Ishikawa (cell line): Measurements from ENCODE around the gene KCNK17.

Experiments
- CEBPB ChIP-seq: IDR thresholded peaks from 2 replicates; pipeline ENCODE4 v1.6.1; 2012
- CREB1 ChIP-seq: IDR thresholded peaks from 2 replicates; pipeline ENCODE4 v1.6.1; 2012; ENCODE audit warnings: low read depth
- EGR1 ChIP-seq: IDR thresholded peaks from 2 replicates; pipeline ENCODE4 v1.6.1; 2012
- EP300 ChIP-seq: IDR thresholded peaks from 2 replicates; pipeline ENCODE4 v1.6.1; 2012; ENCODE audit warnings: borderline replicate concordance
- FOXM1 ChIP-seq: IDR thresholded peaks from 2 replicates; pipeline ENCODE4 v1.6.1; 2012; ENCODE audit warnings: low read depth, borderline replicate concordance
- NFIC ChIP-seq: IDR thresholded peaks from 2 replicates; pipeline ENCODE4 v1.6.1; 2012
- RAD21 ChIP-seq: IDR thresholded peaks from 2 replicates; pipeline ENCODE4 v1.6.1; 2012; ENCODE audit warnings: low read depth
- TAF1 ChIP-seq: IDR thresholded peaks from 2 replicates; pipeline ENCODE4 v1.6.1; 2012; ENCODE audit warnings: low read depth, mild to moderate bottlenecking
- TCF12 ChIP-seq: IDR thresholded peaks from 2 replicates; pipeline ENCODE4 v1.6.1; 2012; ENCODE audit warnings: low read depth
- TEAD4 ChIP-seq: IDR thresholded peaks from 2 replicates; pipeline ENCODE4 v1.6.1; 2012
- YY1 ChIP-seq: IDR thresholded peaks from 2 replicates; pipeline ENCODE4 v1.6.1; 2012; ENCODE audit warnings: low read depth
- ZBTB7A ChIP-seq: IDR thresholded peaks from 2 replicates; pipeline ENCODE4 v1.6.1; 2012; ENCODE audit warnings: low read depth
- TF ChIP-seq, protein P1 (sequence below): IDR thresholded peaks from 2 replicates; pipeline ENCODE4 v1.6.1; 2012
- TF ChIP-seq, protein P2 (sequence below): IDR thresholded peaks from 2 replicates; pipeline ENCODE4 v1.6.1; 2012
- TF ChIP-seq, protein P3 (sequence below): IDR thresholded peaks from 2 replicates; pipeline ENCODE4 v1.6.1; 2012; ENCODE audit warnings: low read depth, mild to moderate bottlenecking

The KCNK17 gene

DNA sequence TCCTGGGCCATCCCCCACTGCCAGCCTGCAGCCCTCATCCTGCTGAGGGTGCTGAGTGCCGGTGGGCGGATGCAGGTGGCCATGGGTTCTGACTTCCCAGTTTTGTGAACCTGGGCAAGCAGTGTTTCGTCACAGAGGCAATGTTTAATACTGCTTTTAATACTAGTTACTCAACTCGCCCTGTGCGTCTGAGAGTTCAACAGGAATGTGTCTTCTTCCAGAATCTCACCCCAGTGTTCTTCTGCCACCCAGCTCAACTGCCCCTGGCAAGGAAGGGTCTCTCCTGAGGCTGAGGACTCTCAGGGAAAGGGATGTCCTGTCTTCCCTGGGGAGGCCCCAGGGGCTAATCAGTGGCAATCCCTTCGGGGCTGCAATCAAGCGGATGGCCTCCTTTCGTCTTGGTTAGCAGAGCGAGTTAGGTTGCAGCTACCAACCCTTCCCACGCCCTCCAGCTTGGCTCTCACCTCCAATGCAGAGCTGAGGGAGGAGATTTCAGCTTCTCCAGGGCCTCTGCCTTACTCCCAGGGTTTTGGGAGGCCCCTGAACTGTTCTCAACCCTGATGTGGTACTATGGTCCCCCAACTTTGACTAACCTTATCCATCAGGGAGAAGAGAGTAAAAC lies 6.3 kb upstream of the KCNK17 start:
- TF ChIP-seq YY1 (no peak), TEAD4 (no peak)
- TF ChIP-seq, protein P1, sequence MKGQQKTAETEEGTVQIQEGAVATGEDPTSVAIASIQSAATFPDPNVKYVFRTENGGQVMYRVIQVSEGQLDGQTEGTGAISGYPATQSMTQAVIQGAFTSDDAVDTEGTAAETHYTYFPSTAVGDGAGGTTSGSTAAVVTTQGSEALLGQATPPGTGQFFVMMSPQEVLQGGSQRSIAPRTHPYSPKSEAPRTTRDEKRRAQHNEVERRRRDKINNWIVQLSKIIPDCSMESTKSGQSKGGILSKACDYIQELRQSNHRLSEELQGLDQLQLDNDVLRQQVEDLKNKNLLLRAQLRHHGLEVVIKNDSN = no peak

DNA sequence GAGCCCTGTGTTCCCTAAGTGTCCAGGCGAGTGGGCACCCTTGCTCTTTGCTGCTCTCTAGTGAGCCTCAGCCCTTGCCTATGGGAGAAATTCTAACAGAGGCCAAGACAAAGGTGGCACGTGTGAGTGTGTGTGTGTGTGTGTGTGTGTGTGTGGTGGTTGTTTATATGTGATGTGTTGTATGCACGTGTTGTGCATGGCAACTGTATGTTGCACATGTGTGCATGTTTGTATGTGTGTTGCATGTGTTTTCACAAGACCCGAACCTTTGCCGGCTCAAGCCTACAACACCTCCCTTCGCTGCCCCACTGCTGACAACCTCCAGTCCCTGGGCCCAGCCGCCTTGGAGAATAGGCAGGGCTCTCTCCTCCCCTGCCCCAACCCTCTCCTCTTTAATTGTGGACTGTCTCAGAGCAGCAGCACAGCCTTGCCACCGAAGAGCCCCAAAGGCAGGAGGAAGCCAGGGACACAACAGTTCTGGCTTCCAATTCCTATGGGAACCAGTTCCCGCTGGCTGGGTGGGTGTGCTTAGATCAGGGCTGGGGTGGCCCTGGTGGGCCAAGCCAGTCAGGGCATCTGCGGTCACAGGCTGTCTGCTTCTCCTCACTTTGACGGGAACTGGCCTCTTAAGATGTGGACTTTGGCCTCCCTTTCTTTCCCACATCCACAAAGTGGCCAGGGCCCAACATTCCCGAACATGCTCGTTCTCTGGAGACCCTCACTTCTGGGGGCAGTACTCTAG lies 5.6 kb upstream of the KCNK17 start:
- TF ChIP-seq TAF1 (no peak), YY1 (no peak), TCF12 (no peak)

DNA sequence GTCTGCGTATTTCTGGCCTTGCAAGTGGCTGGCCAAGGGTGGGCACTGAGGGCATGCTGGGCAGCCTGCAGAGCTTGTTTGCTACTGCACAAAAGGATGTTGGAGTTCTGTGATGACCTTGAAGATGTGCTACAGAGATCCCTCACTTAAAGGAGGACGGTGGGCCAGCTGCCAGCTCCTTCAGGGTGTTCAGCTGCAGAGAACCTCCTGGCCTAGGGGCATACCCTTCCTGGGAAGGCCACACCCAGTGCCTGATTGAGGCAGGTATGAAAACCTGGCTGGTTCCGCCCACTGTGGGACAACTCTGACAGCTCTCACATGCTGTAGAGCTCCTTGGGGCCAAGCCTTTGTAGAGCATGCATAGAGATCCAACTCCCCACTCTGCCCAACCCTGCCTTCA lies 3.0 kb upstream of the KCNK17 start:
- TF ChIP-seq, protein P2, sequence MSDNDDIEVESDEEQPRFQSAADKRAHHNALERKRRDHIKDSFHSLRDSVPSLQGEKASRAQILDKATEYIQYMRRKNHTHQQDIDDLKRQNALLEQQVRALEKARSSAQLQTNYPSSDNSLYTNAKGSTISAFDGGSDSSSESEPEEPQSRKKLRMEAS = no peak
- no peak for TF ChIP-seq EP300
- no peak for TF ChIP-seq YY1
- TF ChIP-seq CREB1 = no peak
- TF ChIP-seq, protein P1 = no peak
- no peak for TF ChIP-seq TCF12
- no peak for TF ChIP-seq CEBPB
- no peak for TF ChIP-seq ZBTB7A

DNA sequence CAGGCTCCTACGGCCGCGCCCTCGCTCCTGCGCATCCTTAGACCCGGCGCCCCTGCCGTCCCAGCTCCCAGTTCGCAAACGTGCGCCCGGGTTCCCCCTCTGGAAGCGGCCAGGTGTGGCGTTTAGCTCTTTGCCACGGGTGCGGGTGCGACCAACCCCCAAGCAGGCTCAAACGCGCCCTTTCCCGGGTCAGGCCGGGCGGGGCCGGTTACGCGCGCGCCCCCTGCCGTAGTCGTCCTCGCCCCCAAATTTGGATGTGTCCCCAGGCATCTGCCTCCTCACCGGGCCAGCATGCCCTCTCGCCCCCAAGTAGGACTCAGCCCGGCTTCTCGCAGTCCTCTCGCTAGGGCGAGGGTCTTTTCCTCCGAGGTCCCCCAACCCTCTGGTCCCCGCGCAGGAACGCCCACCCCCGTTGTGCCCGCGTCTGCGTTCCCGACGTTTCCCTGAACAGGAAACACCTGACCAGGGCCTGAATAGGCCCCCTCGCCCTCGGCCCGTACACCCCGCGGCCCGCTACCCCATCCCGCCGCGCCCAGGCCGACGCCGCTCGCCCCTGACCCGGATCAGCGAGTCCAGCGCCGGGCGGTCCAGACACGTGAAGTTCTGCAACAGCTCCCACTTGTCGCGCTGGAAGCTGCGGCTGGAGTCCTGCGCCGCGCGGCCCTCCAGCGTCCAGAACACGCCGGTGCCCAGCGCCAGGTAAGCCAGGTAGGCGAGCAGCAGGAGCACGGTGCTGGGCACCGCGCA lies 520 bp downstream of the KCNK17 start:
- TF ChIP-seq, protein P2 = 0 out of 2 replicates have a peak, but pooled peaks have one; percentile 42
- no peak for TF ChIP-seq YY1

DNA sequence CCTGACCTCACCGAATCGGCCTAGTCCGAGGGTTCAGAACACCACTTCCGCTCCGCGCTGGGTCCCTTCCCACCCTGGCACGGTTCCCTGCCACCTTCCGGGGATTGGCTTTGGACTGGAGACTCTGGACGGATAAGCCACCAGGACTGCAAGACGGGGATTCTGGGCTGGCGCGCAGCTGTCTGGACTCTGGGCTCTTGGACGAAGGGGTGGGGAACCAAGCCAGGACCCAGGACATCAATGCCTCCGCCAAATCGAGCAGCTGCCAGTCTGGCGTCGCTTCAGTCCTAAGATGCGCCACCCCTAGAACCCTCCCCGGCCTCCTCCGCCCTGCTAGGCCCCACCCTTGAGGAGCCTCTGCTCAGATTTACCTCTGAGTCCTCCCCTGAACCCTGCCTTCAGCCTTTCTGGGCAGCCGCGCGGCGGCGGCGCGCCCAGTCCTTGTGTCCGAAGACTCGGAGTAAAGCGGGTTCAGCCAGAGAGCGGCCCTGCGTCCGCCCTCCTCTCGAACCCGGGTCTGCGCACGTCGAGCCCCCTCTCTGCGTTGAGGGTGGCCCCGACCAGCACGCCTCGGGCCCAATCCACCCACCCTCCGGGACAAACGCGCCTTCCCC lies 1.2 kb downstream of the KCNK17 start:
- TF ChIP-seq, protein P1 = no peak
- TF ChIP-seq NFIC (no peak), CEBPB (no peak), TAF1 (no peak), CREB1 (no peak), EGR1 (no peak)

DNA sequence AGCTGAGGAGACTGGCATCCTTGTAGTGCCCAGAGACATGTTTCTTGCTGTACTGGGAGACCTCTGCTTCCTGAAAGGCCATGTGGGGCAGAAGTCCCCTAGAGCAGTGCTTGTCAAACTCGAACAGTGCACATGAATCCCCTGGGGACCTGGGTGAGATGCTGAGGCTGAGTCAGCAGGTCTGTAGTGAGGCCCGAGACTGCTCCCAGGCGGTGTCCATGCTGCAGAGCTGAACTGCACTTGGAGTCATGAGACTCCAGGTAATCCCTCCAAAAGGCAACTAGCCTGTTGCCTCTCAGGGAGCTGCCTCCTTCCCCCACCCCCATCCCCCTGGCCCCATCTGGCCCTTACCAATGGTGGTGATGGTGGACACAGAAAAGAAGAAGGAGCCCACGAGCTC lies 3.7 kb downstream of the KCNK17 start:
- TF ChIP-seq YY1 = no peak
- TF ChIP-seq TCF12 = no peak
- TF ChIP-seq RAD21 = no peak
- TF ChIP-seq TEAD4 = no peak
- TF ChIP-seq, protein P1 = no peak
- TF ChIP-seq FOXM1 = no peak

DNA sequence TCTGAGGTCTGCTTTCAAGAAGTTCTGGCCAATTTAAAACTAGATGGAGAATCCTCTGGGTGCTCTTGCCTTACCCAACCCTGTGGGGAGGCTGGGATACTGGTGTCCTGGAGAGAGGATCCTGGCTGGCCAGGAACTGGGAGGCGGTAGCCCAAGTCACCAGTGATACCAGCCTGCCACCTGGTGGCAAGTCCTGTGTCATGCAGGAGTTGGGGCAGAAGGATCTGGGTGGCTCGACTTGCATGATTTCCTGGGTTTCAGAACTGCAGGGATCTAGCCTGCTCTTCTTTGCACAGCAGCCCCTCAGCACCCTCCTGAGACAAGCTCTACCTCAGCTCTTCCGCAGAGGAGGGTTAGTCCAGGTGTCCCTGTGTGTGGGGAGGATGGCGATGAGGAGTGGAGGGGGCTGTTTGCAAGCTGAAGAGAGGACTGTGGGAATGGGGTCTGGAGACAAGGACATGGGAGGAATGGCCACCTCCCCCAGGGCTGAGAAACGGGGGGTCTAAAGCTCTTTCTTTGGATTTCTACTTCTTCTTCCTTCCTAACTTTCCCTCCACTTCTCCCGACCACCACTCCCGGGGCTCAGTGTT lies 4.2 kb downstream of the KCNK17 start:
- TF ChIP-seq RAD21 (peak; percentile 98), NFIC (no peak)

DNA sequence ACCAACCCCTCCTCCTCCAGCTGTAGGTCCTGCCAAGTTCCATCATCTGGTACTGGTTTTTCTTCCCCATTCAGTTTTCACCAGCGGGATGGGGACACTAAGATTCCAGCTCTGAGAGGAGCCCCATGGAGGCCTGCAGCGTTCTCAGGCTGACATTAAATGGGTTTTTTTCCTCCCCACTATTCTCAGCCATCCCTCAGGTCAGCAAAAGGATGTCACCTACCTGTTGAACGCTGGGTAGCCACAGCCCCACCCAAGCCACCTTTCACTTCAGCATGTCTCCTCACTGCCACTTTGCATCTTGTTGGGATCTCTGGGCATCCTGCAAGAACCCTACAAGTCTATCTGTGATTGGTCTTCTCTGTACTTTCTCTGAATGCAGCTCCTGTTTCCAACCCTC lies 6.8 kb downstream of the KCNK17 start:
- TF ChIP-seq ZBTB7A = no peak
- TF ChIP-seq RAD21 = no peak
- TF ChIP-seq NFIC = no peak
- no peak for TF ChIP-seq EGR1
- no peak for TF ChIP-seq CREB1

DNA sequence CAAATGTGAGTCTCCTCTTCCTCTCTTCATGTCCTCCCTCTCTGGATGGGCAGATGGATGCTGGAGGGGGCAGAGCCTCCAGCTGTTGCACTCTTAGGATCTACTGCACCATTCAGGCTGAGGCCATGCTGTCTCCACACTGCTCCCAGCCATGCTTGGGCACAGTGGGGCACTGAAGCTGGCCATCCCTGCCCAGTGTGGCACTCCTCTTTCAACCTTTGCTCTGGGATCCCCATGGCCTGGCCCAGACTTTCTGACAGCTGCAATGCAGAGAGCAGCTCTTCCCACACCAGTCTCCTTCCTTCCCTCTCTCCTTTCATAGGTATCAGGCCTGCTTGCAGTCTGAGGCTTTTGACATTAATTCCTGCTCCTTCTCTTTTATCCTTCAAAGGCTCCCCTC lies 9.3 kb downstream of the KCNK17 start:
- TF ChIP-seq CREB1 (no peak), EP300 (no peak), ZBTB7A (no peak), TAF1 (no peak), CEBPB (no peak), TCF12 (no peak), NFIC (no peak), FOXM1 (no peak), YY1 (no peak), EGR1 (no peak), TEAD4 (no peak), RAD21 (no peak)
- TF ChIP-seq, protein P3, sequence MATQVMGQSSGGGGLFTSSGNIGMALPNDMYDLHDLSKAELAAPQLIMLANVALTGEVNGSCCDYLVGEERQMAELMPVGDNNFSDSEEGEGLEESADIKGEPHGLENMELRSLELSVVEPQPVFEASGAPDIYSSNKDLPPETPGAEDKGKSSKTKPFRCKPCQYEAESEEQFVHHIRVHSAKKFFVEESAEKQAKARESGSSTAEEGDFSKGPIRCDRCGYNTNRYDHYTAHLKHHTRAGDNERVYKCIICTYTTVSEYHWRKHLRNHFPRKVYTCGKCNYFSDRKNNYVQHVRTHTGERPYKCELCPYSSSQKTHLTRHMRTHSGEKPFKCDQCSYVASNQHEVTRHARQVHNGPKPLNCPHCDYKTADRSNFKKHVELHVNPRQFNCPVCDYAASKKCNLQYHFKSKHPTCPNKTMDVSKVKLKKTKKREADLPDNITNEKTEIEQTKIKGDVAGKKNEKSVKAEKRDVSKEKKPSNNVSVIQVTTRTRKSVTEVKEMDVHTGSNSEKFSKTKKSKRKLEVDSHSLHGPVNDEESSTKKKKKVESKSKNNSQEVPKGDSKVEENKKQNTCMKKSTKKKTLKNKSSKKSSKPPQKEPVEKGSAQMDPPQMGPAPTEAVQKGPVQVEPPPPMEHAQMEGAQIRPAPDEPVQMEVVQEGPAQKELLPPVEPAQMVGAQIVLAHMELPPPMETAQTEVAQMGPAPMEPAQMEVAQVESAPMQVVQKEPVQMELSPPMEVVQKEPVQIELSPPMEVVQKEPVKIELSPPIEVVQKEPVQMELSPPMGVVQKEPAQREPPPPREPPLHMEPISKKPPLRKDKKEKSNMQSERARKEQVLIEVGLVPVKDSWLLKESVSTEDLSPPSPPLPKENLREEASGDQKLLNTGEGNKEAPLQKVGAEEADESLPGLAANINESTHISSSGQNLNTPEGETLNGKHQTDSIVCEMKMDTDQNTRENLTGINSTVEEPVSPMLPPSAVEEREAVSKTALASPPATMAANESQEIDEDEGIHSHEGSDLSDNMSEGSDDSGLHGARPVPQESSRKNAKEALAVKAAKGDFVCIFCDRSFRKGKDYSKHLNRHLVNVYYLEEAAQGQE = no peak
- TF ChIP-seq, protein P2 = no peak
